Sciatic nerve (tissue), 2 donors: ENCODE measurements around the gene WDFY1. TPM values are rescaled to one million over a fixed set of nuclear protein-coding genes. Genes with fewer than 3 reads are reported as not detected.
A peak's percentile ranks its signal among the peaks of the same experiment; 100 is the strongest.

Source experiments
- ATAC-seq: fragments of 200-7000 bp; cut with Tn5 transposase; one replicate; pipeline ENCODE4 v1.9.1; 2020; ENCODE audit warnings: mild to moderate bottlenecking, moderate library complexity
- DNase-seq: peaks from one replicate; pipeline ENCODE4 v3.0.0-alpha.2; 2020; ENCODE audit warnings: low spot score
- intact Hi-C: fragments of 100-400 bp; cut with DNase I; formaldehyde crosslinking; loops from one replicate; pipeline ENCODE4 v1.14.2; 2022
- total RNA-seq: library from RNA; stranded (reverse); fragmentation: NEBNext Ultra II Directional; extraction: Animal tissue kit (Norgen Biotek cat#: 25700); gene quantifications from one replicate; pipeline ENCODE4 v1.2.1, GENCODE V29; 2021
- donor health status: DM: no; HTN: no; CAD: no.
- donor health status: DM: no; HTN: no; CAD: no.

Gene WDFY1, protein sequence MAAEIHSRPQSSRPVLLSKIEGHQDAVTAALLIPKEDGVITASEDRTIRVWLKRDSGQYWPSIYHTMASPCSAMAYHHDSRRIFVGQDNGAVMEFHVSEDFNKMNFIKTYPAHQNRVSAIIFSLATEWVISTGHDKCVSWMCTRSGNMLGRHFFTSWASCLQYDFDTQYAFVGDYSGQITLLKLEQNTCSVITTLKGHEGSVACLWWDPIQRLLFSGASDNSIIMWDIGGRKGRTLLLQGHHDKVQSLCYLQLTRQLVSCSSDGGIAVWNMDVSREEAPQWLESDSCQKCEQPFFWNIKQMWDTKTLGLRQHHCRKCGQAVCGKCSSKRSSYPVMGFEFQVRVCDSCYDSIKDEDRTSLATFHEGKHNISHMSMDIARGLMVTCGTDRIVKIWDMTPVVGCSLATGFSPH
- total RNA-seq: 48.6 TPM

DNA sequence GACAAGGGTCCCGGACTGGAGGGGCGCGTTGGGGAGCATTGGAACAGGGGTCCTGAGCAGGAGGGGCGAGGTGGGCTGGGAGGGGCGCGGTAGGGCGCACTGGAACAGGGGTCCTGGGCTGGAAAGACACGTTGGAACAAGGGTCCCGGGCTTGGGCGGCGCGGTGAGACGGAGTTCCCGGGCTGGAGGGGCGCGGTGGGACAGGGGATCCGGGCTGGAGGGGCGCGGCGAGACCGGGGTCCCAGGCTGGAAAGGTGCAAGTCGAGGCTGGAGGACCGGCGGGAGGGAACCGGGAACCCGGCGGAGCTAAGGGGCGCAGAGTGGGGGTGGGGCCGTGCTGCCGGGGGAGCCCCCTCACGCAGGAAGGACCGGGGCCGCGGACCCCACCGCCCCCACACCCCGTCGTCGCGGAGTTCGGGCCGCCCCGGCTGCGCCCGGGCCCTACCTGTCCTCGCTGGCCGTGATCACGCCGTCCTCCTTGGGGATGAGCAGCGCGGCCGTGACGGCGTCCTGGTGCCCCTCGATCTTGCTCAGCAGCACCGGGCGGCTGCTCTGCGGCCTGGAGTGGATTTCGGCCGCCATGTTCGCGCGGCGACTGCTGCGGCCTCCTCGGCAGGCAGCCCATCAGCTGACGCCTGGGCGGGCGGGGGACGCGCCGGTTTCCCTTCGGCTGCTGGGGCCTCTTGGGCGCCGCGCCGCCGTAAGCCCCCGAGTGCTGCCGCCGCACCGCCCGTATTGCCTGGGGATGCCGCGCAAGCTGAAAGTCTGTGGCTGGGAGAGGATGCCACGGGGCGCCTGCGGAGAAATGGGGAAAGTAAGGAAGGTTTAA, at the start of gene WDFY1:
Gene WDFY1, minus strand, starts transcription at position 633 of the 829 bp plus-strand sequence. Its CDS starts 51 bp downstream, at position 582.
- intact Hi-C loops: no loop called here
- DNase-seq (peak; percentile 93), ATAC-seq (peak; percentile 97)

DNA sequence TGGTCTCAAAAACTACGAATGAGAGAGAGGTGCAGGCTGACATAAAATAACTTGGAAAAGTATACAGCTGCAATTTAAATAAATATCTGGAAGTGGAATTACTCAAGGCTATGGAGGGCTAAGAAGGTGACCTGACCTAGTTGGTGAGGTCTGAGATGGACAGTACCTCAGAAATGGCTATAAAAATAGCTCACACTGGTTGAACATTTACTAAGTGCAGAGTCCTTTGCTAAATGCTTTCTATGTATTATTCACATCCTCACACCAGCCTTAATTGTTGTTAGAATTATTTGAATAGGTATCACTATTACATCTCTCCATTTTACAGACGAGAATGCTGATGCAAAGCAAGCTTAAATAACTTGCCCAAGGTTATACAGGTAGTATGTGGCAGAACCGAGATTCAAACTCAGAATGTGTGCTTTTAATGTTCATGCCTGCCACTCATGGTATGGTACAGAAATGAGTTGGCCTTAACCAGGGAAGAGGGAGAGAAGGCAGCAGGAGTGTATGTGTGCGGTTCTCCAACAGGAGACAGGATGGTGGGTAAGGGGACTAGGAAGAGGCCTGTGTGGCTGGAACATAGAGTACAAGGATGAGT, 49.5 kb upstream of the WDFY1 start:
- intact Hi-C loops: loop anchor here (10.0 kb wide), 1 partner anchor 290 kb away; no protein-coding TSS in a partner anchor
- ATAC-seq (no peak), DNase-seq (no peak)

DNA sequence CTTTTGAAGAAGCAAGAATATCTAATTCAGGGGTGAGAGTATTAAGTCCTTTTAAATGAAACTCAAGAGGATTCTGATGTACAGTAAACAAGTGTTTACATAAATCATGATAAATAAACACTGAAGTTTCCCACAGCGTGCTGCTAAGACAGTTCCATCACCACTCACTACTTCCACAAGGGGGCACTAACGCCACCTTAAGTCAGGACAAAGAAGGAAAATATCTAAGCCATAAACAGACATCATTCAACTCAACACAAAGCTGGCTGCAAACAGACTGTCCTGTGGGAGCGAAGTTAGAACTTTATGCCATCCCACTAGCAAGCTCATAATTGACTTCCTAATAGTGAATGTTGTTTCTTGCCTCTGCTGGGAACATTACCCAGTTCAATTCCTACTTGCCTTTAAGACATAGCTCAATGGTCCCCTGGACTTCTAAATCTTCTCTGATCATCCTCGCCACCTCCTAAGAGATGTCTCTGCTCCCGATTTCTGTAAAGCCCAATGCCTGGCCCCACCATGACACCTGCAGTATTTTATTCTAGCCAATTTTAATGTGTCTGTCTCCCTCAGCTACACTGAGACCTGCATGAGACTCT, 48.6 kb upstream of the WDFY1 start:
- peak; percentile 82 for DNase-seq
- peak; percentile 92 for ATAC-seq
- intact Hi-C loops: loop anchor here (10.0 kb wide), 1 partner anchor 291 kb away; no protein-coding TSS in a partner anchor

DNA sequence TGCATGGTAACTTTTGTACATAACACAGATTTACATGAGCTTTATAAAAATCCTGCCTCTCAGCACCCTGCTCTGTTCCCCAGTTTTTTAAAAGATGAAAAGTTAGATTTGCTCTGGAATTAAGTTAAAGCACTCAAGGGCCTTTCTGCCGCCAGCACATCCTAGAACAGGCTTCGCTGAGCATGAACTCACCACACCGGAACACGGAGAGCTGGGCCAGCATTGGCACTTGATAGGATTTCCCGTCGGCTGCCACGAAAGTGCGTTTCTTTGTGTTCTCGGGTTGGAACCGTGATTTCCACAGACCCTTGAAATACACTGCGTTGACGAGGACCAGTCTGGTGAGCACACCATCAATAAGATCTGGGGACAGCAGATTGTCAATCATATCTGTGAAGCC, 46.5 kb upstream of the WDFY1 start:
- DNase-seq (no peak), ATAC-seq (no peak)
- intact Hi-C loops: loop anchor here (10.0 kb wide), 1 partner anchor 293 kb away; no protein-coding TSS in a partner anchor

DNA sequence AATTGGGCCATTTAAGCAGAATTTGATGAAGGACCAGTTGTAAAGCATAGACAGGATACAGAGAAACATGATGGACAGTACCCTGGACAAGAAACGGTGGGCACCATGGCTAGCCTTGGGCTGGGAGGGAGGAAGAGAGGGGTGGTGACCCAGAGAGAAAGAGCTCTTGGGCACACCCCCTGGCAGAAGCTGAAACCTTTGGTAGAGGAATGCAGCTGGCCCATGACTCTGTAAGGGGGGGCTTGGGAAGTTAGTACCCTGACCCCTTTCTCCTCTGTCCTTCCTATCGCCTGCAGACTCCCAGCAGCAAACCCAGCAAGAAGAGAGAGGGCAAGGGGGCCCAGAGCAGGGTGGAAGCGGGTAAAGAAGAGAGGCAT, 44.7 kb upstream of the WDFY1 start:
- intact Hi-C loops: loop anchor here (10.0 kb wide), 1 partner anchor 295 kb away; no protein-coding TSS in a partner anchor
- ATAC-seq (no peak), DNase-seq (no peak)

DNA sequence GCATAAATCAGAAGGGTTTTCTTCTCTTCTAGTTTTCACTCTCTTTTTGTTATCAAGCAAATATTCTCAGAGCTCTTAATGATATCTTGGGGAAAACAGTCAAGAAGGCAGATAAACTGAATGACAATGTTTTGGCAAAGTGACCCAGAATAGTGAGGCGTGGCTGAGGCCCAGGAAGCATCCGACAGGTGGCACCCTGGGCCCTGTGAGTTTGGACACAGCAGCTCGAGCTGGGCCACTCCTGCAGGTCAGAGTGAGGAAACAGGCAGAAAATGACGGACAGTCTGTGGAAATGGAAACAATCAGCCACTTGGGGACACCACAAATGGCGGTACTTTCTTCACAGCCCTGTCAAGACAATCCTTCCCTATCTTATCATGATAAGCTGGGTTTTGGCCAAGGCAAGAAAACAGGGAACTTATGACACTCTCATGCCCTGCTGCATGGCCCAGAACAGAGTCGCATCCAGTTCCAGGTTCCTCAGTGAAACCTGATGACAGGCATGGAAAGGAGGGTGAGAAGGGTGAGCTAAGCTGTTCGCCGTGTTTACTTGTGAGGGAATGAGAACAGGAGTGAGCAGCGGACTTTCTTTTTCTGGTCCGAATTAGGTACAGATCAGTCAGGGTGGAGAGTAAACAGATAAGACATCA, 44.2 kb upstream of the WDFY1 start:
- intact Hi-C loops: no loop called here
- ATAC-seq: no peak

DNA sequence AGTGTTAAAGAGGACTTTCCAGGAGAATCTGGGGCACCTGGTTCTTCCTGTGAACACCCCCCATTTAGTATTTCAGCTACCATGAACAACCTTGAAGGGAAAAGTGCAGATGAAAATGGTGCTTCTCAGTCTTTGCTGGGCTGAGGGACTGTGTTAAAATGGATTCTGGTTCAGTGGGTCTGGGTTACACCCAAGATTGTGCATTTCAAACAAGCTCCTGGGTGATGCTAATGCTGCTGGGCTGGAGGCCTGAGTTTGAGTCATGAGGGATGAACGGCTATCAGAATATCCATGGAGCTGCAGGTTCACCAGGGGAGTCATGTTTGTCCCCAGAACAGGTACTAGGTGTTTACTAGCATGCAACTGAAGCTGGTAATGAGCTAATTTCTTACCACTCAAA, 36.1 kb upstream of the WDFY1 start:
- DNase-seq (no peak), ATAC-seq (no peak)
- intact Hi-C loops: no loop called here

More for the DNA sequence above, 44.2 kb upstream of the WDFY1 start:
- no peak for DNase-seq

DNA sequence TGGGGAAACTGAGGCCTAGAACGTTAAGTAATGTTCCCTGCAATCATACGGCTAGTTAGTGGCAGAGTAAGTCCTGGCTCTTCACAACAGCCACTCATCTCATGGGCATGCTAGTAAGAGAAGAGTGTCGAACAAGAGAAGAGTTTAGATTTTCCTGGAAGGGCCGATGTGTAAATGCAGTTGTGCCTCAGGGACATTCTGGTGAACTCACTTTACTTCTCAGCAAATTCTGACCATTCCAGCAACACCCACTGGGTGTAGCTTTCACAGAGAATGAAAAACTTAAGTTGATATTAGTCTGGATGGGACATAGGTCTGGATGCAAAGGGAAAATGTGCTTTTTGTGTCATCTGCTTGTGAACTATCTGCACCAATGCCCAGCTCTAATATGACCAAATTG, 35.7 kb upstream of the WDFY1 start:
- ATAC-seq: no peak
- intact Hi-C loops: no loop called here
- no peak for DNase-seq

DNA sequence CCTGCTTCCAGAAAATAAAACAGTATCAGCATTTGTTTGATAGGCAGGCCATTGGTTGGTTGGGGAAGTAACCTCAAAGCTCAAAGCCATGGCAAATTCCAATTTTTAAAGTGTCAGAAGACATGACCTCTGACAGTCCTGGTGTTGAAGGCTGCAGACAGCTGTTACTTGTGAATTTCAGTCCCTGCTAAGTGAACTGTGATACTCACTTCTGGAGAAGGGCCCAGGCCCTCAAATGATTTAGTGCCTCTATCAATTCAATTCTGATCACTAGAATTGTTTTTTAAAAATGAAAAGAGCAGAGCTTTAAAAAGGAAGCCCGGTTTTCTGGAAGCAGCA, 35.2 kb upstream of the WDFY1 start:
- intact Hi-C loops: no loop called here
- no peak for ATAC-seq
- no peak for DNase-seq

DNA sequence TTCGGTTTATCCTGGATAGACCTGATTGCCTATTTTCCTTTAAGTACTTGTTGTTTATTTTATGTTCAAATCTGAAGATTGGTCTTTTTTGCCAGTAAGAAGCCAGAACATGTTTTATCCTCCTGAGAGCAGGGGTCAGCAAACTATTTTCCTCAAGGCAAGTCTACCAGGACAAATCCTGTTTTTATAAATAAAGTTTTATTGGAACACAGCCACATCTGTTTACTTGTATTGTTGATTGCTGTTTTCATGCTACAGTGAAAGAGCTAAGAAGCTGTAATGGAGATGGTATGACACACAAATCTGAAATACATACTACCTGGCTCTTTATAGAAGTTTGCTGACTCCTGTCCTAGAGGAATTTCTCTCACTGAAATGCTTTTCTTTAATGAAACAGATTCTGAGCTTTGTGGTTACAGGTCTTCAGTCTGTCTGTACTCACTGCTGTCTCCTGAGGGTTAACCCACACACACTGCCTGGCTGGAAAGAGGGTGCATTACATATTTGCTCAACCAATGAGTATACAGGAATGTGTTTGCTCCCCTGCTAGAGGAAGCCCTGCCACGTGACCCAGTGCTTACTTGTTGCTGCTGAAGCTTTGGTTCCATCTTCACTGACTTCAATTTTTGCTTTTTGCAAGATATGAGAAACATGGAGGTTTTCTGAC, 34.7 kb upstream of the WDFY1 start:
- intact Hi-C loops: no loop called here
- ATAC-seq: peak; percentile 71
- no peak for DNase-seq

DNA sequence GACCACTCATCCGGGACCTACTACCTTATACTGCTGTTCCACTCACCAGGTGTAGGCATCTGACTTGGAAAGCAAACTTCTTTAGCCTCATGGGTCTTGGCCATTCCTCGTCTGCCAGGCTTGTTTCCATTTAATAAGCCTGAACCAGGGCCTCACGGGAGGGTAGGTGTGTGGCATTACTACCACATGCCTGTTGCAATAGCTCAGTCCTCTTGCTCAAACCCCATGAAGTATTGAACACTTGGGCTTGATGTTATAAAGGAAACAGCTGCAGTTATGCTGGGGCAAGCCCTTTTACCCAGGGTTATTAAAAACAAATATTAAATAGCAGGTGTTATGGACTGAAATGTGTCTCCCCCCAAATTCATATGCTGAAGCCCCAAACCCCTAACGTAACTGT, 33.3 kb upstream of the WDFY1 start:
- intact Hi-C loops: no loop called here
- DNase-seq (no peak), ATAC-seq (no peak)

DNA sequence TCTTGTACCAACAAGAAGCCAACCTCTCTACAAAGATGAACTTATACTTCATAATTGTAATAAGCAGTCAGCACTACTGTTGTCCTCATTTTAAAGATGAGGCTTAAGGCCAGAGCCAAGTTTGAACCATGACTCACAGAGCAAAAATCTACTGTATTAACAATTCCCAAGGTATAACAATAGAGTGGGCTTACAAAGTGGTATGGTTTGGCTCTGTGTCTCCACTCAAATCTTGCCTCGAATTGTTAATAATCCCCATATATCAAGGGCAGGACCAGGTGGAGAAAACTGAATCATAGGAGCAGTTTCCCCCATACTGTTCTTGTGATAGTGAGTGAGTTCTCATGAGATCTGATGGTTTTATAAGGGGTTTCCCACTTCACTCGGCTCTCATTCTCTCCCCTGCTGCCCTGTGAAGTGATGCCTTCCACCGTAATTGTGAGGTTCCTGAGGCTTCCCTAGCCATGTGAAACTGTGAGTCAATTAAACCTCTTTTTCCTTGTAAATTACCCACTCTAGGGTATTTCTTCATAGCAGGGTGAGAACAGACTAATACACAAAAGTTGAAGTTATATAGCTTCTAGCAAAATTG, 31.6 kb upstream of the WDFY1 start:
- DNase-seq (no peak), ATAC-seq (no peak)
- intact Hi-C loops: no loop called here

DNA sequence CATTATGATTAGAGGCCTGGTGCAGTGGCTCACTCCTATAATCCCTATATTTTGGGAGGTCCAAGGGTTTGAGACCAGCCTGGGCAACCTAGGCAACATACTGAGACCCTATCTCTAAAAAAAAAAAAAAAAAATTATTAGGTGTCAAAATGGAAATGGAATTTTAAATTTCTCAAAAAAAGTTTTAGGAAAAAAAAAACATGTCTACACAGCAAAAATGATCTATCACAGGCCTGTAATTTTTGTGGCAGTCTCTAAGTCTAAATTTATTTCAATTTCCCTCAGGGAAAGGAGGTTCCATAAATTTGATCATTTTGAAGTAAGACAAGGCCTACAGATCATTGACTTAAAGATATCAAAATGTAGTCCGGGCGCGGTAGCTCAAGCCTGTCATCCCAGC, 28.5 kb upstream of the WDFY1 start:
- ATAC-seq (no peak), DNase-seq (no peak)
- intact Hi-C loops: no loop called here

DNA sequence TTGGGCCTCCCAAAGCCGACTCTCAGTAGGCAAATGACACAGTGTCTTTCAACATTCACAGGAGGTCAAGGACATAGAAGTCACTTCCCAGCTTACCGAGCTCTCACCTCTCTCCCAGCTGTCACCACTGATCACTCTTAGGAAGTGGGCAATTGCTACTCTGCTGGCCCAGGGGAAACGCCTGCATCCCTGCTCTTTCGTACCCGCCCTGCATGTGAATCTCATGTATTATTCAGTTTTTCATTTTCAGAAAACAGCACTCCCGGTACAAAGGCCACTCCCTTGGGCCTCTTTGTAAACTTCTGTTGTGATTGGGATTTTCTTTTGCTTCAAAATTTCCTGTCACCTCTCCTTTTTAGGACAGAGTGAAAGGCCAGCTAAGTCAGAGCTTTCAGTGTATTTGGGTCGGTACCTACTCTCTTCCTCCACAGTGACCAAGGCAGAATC, 27.5 kb upstream of the WDFY1 start:
- intact Hi-C loops: no loop called here
- DNase-seq (no peak), ATAC-seq (no peak)

DNA sequence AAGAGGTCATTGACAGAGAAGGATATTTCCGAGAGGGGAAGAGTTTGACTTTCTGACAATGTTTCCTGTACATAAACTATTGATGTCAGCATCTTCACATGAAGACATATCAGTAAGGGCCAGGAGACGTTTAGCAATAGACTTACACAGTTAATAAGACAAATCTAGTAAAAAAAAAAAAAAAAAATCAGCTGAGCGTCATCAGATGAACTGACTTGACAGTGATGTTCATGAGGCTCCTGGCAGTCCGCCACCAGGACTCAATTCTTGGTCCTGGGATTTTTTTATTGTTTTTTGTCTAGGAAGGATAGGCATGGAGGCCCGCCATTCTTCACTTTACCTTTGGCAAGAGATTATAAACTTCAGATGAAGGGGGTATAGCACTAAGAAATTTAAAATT, 26.6 kb upstream of the WDFY1 start:
- DNase-seq: no peak
- intact Hi-C loops: no loop called here
- no peak for ATAC-seq

DNA sequence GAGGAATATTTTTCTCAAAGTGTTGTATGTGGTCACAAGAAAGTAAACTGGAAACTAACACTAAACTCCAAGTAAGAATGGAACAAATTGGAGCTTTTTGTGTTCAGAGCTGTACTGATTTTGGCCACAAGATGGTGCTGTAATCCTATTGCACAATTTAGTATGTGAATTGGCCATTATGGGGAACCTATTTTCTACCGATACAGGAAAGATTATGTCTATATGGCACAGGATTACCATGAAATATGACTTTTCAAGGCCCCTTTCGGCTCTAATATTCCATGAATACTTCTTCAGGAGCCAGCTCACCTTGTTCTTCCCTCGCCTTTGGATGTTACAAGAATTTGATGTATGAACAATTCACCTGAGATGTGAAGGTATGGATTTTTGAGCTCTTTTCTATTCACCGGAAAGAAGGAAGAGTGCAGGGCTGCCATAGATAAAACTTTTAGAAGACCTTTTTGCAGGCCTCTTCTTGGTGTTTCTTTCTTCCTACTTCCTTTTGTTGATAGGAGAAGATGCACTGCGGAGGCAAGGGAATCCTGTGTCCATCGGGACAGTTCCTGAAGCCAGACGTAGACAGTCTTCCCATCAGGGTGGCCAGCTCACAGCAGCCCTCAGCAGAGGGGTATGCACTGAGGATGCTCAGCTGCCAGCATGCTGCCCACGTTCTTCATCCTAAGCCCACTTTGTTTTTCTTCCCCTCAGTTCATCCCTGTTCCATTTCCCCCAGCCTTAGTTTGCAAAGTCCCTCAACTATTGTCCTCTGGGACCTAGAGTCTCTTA, 25.4 kb upstream of the WDFY1 start:
- DNase-seq: no peak
- intact Hi-C loops: no loop called here
- peak; percentile 75 for ATAC-seq

DNA sequence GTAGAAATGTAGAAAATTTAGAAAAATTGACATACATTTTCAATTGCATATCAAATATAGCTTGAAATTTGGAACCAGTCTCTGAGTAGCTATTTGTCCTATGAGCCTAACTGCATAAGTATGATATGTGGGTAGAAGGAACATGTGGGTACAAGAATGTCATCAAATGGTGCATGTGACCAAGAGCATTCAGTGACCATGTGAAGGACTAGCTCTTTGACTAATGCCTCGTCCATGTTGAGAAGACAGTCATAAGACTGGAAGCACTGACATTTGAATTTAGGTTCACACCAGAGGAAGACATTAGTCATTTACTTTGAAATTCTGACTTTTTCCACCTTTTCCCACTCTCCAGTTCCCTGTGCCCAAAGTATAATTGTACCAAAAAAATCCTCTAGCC, 24.7 kb upstream of the WDFY1 start:
- DNase-seq (no peak), ATAC-seq (no peak)
- intact Hi-C loops: no loop called here
